K562 (cell line): Measurements from ENCODE around the gene ANK3. TPM values are rescaled to one million over a fixed set of nuclear protein-coding genes. Genes with fewer than 3 reads are reported as not detected.

Experiments
- ATAC-seq: fragments of 200-7000 bp; cut with Tn5 transposase; 3 replicates; pipeline ENCODE4 v1.9.1; 2020; ENCODE audit warnings: moderate library complexity
- BruUV-seq: library from RNA; stranded (reverse); fragments of 400-500 nt; replicated peaks from 2 replicates; lab custom pipeline; 2021; lab: Mats Ljungman, UMichigan
- CTCF ChIA-PET: fragments of 300-600 bp; formaldehyde crosslinking; extraction: SDS; loops from one replicate; lab custom pipeline; 2021; ENCODE audit warnings: low intra/inter-chr PET ratio; lab: Yijun Ruan, JAX
- POLR2A ChIA-PET: fragments of 300-600, 350-650 bp; sonication (Branson Sonifier 250); formaldehyde crosslinking; extraction: SDS; loops from one replicate; lab custom pipeline; 2021; ENCODE audit warnings: antibody characterized with exemption, inconsistent platforms; lab: Yijun Ruan, JAX
- DNase-seq, 4 experiments: peaks; one replicate each; pipeline versions ENCODE4 v3.0.0 to v3.0.0-alpha.2; 2011 to 2018; ENCODE audit warnings: low spot score in 3 of 4, mixed read lengths in 3 of 4; ENCODE audit errors: extremely low read depth in 1 of 4
- FAIRE-seq: peaks from 2 replicates; lab custom pipeline; 2011; peaks lifted over from hg19 to GRCh38; lab: Jason Lieb, UNC
- H2AFZ ChIP-seq: 2 replicates; pipeline ENCODE4 v1.6.0; 2011; ENCODE audit warnings: low read depth, low read length, control low read depth, inconsistent platforms
- H3K27ac ChIP-seq: fragments of 200-600 bp; 3 replicates; pipeline ENCODE4 v1.8.0; 2011; ENCODE audit warnings: low read depth, mild to moderate bottlenecking, control low read depth, inconsistent platforms, low read length, moderate library complexity, mixed read lengths; ENCODE audit errors: extremely low read depth
- H3K27me3 ChIP-seq, 2 experiments: fragments of 300-600 bp in 1 of 2; 2 replicates in 1 of 2; 3 replicates in 1 of 2; pipeline versions ENCODE4 v1.6.0 to v1.8.0; 2011; ENCODE audit warnings: inconsistent platforms in 2 of 2, low read length in 2 of 2, mild to moderate bottlenecking in 1 of 2, mixed read lengths in 1 of 2, moderate library complexity in 1 of 2; ENCODE audit not compliant: control insufficient read depth in 2 of 2, insufficient read depth in 2 of 2
- H3K36me3 ChIP-seq: fragments of 300-600 bp; 3 replicates; pipeline ENCODE4 v1.8.0; 2011; ENCODE audit warnings: mild to moderate bottlenecking, low read length, inconsistent platforms; ENCODE audit not compliant: control insufficient read depth, insufficient read depth
- H3K4me1 ChIP-seq, 2 experiments: fragments of 200-600 bp in 1 of 2; replicated peaks in 1 of 2; 2 replicates in 1 of 2; 3 replicates in 1 of 2; pipeline versions ENCODE4 v1.5.1 to v1.8.0; 2011; ENCODE audit warnings: inconsistent platforms in 2 of 2, low read length in 2 of 2, mild to moderate bottlenecking in 1 of 2, mixed read lengths in 1 of 2, moderate library complexity in 1 of 2; ENCODE audit not compliant: control insufficient read depth in 2 of 2, insufficient read depth in 2 of 2
- H3K4me2 ChIP-seq: 2 replicates; pipeline ENCODE4 v1.6.1; 2011; ENCODE audit warnings: low read length, control low read depth, inconsistent platforms, mixed read lengths; ENCODE audit not compliant: insufficient read depth
- H3K4me3 ChIP-seq: fragments of 200-600 bp; sonication (generic), shearing (Covaris generic); 2 replicates; pipeline ENCODE4 v1.5.1; 2016; ENCODE audit warnings: control low read depth, inconsistent platforms
- H3K79me2 ChIP-seq: fragments of 200-600 bp; 3 replicates; pipeline ENCODE4 v1.8.0; 2011; ENCODE audit warnings: low read length, inconsistent platforms; ENCODE audit not compliant: control insufficient read depth, insufficient read depth
- H3K9ac ChIP-seq, 2 experiments: 2 replicates each; pipeline versions ENCODE4 v1.6.0 to v1.6.1; 2011; ENCODE audit warnings: low read depth in 2 of 2, low read length in 2 of 2, control low read depth in 1 of 2, inconsistent platforms in 1 of 2, mild to moderate bottlenecking in 1 of 2, mixed read lengths in 1 of 2; ENCODE audit not compliant: insufficient read depth in 1 of 2
- H3K9me1 ChIP-seq: one replicate; pipeline ENCODE4 v1.6.0; 2011; ENCODE audit warnings: inconsistent platforms, mild to moderate bottlenecking, low read length, moderate library complexity; ENCODE audit not compliant: control insufficient read depth, insufficient read depth
- H3K9me3 ChIP-seq: replicated peaks from 2 replicates; pipeline ENCODE4 v1.5.1; 2011; ENCODE audit warnings: low read depth, low read length, inconsistent platforms; ENCODE audit not compliant: control insufficient read depth, insufficient read depth
- H4K20me1 ChIP-seq: replicated peaks from 2 replicates; pipeline ENCODE4 v1.6.1; 2011; ENCODE audit warnings: low read length, inconsistent platforms, mixed read lengths; ENCODE audit not compliant: control insufficient read depth, insufficient read depth
- C11orf30 ChIP-seq: fragments of 450-650 bp; IDR thresholded peaks from 2 replicates; pipeline ENCODE4 v1.6.1; 2016; ENCODE audit warnings: low read depth, mild to moderate bottlenecking
- HDGF ChIP-seq: fragments of 450-650 bp; IDR thresholded peaks from 2 replicates; pipeline ENCODE4 v1.6.1; 2016
- MCM7 ChIP-seq, 2 experiments: fragments of 450-650 bp; IDR thresholded peaks; 2 replicates each; pipeline ENCODE4 v1.6.1; 2016 to 2018
- ZNF143 ChIP-seq: sonication (generic); formaldehyde crosslinking; IDR thresholded peaks from 2 replicates; pipeline ENCODE4 v1.9.0; 2022; ENCODE audit warnings: mild to moderate bottlenecking, missing genetic modification reagents
- WGBS: fragments of 100-300 bp; shearing (Covaris generic); methylation state at CpG from one replicate; pipeline ENCODE4 v1.1.6; 2016; ENCODE audit warnings: low coverage, mixed read lengths; ENCODE audit not compliant: insufficient coverage; ENCODE audit errors: missing lambda C conversion rate; 5-methylcytosine and 5-hydroxymethylcytosine counted together
- in situ Hi-C: fragments of 300-500 bp; cut with MboI; formaldehyde crosslinking; loops from 4 replicates; pipeline ENCODE4 v1.15.0; 2018; ENCODE audit warnings: inconsistent platforms, mixed read lengths
- intact Hi-C: fragments of 100-400 bp; cut with micrococcal nuclease; formaldehyde crosslinking; loops from 2 replicates; pipeline ENCODE4 v1.14.2; 2022
- polyA plus RNA-seq, 8 experiments: library from polyadenylated mRNA; depleted of rRNA in 4 of 8; stranded (reverse) in 5 of 8; unstranded in 3 of 8; fragments of >200 nt; fragmentation: Nextera tagmentation in 2 of 8; fragmentation: Illumina TruSeq in 1 of 8; extraction: Ambion mirVana in 2 of 8; extraction: Trizol in 1 of 8; gene quantifications; 2 replicates each; pipeline versions ENCODE4 v1.2.1 to v1.2.3, GENCODE V29; 2011 to 2014; ENCODE audit warnings: inconsistent platforms in 1 of 8, missing spikeins in 1 of 8
- total RNA-seq, 7 experiments: library from RNA; depleted of rRNA in 6 of 7; stranded (reverse); fragments of >200 nt in 6 of 7; fragmentation: Illumina TruSeq in 2 of 7; extraction: Trizol in 2 of 7; gene quantifications; 2 replicates each; pipeline versions ENCODE4 v1.2.1 to v1.2.3, GENCODE V29; 2011 to 2021; ENCODE audit warnings: low replicate concordance in 1 of 7
- TF ChIP-seq, protein P1 (sequence below): sonication (generic); formaldehyde crosslinking; IDR thresholded peaks from 2 replicates; pipeline ENCODE4 v1.8.1; 2022; ENCODE audit warnings: missing genetic modification reagents

ANK3 gene
- total and polyA plus RNA-seq, 9 of the 15 experiments (the other 6 are each of a cell fraction or from before 2014, with no cell fraction given): 10.0 to 32.3 (median 17.9) TPM

DNA sequence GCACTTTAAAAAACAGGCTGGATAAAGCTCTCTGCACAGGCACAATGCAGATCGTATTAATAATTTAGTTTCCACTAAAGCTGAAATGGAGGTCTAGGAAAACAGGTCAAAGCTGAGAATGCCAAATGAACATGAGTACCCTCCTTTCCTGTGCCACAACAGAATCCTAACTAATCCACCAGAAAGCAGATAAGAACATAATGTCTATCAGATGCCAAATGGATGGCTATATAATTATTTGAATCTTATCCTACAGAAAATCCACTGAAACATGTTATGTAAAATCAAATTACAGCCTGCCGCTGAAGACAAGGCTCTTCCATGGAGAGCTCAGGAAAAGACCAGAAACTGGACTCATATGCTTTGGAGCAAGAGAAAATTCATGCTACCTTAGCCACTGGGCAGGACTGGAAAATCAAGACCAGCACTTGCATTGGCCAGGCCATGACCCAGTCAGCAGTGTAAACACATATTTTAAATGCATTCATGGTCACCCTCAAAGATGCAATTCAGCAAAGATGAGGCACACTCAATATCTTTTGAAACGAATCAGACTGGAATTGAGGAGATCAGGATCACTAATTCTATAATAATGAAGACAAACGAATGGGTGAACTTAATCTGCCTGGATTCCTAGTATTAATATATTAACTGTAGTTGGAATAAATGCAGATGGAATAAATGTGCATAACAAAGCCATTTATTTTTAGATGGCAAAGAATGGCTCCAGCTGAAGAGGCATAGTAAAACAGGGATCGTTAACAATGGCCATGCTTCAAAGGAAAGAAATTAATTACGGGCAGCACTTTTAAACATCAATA lies 13.2 kb downstream of the ANK3 start:
- Histone ChIP-seq H3K4me1 (no peaks in the 10 kb centered on the region), H3K4me3 (no peak overlapping the region), H4K20me1 (no peaks in the 10 kb centered on the region), H2AFZ (no peak overlapping the region), H3K79me2 (no peaks in the 10 kb centered on the region), H3K9me3 (no peaks in the 10 kb centered on the region), H3K27ac (no peak overlapping the region), H3K9me1 (no peaks in the 10 kb centered on the region), H3K4me2 (no peak overlapping the region), H3K36me3 (no peaks in the 10 kb centered on the region), H3K27me3 (no peaks in the 10 kb centered on the region), H3K9ac (no peak overlapping the region)
- TF ChIP-seq HDGF (no peak), C11orf30 (peak; percentile 8; the same call in 1 of the 2 replicates)
- CTCF ChIA-PET: no interaction called here
- 34% methylated on average over 6 of the region's 6 CpGs for WGBS
- in situ Hi-C loops (no loop called here), intact Hi-C loops (no loop called here)
- no TSS peak for BruUV-seq
- ATAC-seq (no peak), FAIRE-seq (no peak), DNase-seq (no peak)
- POLR2A ChIA-PET: interaction anchor here (0.9 kb wide), 2 partner anchors 12 to 138 kb away, joined by 3 read pairs; no protein-coding TSS in a partner anchor

DNA sequence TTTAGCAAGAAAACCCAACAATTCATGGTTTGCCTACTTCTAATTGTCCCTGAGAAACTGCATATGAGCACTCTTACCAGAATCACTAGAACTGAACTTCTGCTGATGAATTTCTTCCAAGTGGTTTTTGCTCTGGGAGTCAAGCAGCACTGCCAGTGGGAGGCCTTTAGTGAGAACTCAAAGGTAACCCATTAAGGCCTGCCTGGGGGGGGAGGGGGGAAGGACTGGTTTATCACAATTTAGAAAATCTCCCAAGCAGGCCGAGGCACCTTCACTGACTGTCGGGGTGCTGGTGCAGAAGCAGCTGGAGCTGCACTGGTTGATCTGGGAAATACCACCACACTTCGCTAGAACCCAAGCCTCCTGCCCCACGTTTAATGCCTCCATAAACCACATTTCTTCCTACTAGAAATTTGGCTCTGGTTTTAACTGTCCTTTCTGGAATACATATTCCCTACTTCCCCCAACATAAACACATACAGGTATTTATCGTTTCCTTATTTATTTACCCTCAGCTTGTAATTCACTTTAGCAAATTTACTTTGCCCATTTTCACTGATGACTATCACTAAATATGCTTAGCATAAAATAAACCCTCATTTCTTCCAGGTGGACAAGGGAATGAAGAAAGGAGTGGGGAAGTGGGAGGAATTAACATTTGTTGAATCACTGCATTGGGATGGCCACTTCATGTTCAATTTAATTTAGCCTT lies 14.2 kb downstream of the ANK3 start:
- Histone ChIP-seq H4K20me1 (no peaks in the 10 kb centered on the region), H3K9me1 (no peaks in the 10 kb centered on the region), H3K4me2 (no peak overlapping the region), H3K4me3 (no peak overlapping the region), H3K79me2 (no peaks in the 10 kb centered on the region), H3K4me1 (no peaks in the 10 kb centered on the region), H2AFZ (peak overlapping the region; percentile 16; the same call in 1 of the 2 replicates), H3K27me3 (no peaks in the 10 kb centered on the region), H3K9me3 (no peaks in the 10 kb centered on the region), H3K36me3 (no peaks in the 10 kb centered on the region), H3K9ac (no peak overlapping the region), H3K27ac (no peak overlapping the region)
- ChIA-PET POLR2A (interaction anchor here (0.6 to 2.2 kb wide), 3 partner anchors 16 to 79 kb away, joined by 3 to 4 read pairs (median 3); no protein-coding TSS in a partner anchor), CTCF (no interaction called here)
- TF ChIP-seq, protein P1, sequence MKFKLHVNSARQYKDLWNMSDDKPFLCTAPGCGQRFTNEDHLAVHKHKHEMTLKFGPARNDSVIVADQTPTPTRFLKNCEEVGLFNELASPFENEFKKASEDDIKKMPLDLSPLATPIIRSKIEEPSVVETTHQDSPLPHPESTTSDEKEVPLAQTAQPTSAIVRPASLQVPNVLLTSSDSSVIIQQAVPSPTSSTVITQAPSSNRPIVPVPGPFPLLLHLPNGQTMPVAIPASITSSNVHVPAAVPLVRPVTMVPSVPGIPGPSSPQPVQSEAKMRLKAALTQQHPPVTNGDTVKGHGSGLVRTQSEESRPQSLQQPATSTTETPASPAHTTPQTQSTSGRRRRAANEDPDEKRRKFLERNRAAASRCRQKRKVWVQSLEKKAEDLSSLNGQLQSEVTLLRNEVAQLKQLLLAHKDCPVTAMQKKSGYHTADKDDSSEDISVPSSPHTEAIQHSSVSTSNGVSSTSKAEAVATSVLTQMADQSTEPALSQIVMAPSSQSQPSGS (CRISPR knock-in tag): no peak
- TF ChIP-seq ZNF143: no peak
- no peak for TF ChIP-seq MCM7 (IDR thresholded peaks at IDR 0.05)
- in situ Hi-C loops (no loop called here), intact Hi-C loops (no loop called here)
- ATAC-seq: no peak; the same call in 2 of the 3 replicates
- FAIRE-seq: no peak
- no peak for DNase-seq
- 28% methylated on average over 5 of the region's 5 CpGs for WGBS
- BruUV-seq: no TSS peak
